Ovary (tissue), 3 donors: ENCODE data around the gene RIMS1.

Source experiments
- EP300 ChIP-seq: sonication (generic); formaldehyde crosslinking; IDR thresholded peaks from one replicate; pipeline ENCODE4 v1.6.1; 2017; ENCODE audit warnings: antibody characterized with exemption
- POLR2A ChIP-seq: fragments of 450-650 bp; IDR thresholded peaks from one replicate; pipeline ENCODE4 v1.6.1; 2017; ENCODE audit warnings: antibody characterized with exemption, mild to moderate bottlenecking, moderate library complexity
- TF ChIP-seq, protein P1 (sequence below), 3 donors: fragments of 450-650 bp in 2 of 3; fragments of 200-600 bp in 1 of 3; IDR thresholded peaks; one replicate each; pipeline versions ENCODE4 v1.5.1 to v1.8.0; 2016 to 2022; ENCODE audit warnings: antibody characterized with exemption in 3 of 3, mild to moderate bottlenecking in 1 of 3
- donor health status: DM: no; HTN: no; CAD: no.

DNA sequence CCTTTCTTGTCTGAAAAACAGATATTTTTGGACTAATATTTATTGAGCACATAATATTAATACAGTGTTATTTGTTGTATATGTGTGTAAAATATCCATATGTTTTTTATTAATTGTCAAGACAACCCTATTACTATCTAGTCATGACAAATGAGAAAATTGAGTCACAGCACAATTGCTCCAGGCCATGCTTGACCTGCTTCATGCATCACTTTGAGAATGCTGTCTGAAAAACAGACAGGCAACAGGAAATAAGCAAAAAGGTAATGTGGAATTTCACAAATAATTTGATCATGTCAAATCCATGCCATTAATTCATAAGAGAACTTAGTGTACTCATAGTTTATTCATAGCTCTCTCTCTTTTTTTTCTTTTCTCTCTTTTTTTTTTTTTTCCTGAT is 246.5 kb downstream of the RIMS1 start:
- TF ChIP-seq POLR2A = no peak
- TF ChIP-seq, protein P1, sequence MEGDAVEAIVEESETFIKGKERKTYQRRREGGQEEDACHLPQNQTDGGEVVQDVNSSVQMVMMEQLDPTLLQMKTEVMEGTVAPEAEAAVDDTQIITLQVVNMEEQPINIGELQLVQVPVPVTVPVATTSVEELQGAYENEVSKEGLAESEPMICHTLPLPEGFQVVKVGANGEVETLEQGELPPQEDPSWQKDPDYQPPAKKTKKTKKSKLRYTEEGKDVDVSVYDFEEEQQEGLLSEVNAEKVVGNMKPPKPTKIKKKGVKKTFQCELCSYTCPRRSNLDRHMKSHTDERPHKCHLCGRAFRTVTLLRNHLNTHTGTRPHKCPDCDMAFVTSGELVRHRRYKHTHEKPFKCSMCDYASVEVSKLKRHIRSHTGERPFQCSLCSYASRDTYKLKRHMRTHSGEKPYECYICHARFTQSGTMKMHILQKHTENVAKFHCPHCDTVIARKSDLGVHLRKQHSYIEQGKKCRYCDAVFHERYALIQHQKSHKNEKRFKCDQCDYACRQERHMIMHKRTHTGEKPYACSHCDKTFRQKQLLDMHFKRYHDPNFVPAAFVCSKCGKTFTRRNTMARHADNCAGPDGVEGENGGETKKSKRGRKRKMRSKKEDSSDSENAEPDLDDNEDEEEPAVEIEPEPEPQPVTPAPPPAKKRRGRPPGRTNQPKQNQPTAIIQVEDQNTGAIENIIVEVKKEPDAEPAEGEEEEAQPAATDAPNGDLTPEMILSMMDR (IDR thresholded peaks at IDR 0.05) = no peak
- TF ChIP-seq EP300 = no peak
